ENCODE results near the gene GPRIN1.

DNA sequence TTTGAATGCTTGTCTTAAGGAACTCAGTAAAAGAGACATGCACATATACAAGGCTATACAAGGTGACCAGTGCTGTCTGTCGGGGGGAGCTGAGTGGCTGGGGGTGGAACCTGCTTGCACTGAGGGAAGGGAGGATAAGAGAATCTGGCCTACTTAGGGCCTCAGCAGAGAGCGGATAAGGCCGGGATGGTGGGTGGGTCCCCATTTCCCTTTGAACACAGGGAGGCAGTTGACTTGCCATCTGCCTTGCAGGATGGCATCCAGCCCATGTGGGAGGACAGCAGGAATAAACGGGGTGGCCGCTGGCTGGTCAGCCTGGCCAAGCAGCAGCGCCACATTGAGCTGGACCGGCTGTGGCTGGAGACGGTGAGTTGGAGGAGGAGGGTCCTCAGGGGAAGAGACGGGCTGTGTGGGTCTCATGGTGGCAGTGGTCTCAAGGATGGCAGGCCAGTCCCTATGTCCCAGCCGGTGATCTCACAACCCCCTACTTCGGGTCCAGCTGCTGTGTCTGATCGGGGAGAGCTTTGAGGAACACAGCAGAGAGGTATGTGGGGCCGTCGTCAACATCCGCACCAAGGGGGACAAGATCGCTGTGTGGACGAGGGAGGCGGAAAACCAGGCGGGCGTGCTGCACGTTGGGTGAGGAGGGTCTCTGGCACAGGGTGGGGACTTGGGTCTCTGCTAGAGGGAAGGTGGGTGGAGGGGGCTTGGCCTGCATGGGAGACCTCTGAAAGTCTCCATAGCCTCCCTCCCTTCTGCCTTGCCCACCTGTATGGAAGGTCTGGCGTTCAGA, 35.1 kb upstream of the GPRIN1 start:
- TF ChIP-seq, protein P1, sequence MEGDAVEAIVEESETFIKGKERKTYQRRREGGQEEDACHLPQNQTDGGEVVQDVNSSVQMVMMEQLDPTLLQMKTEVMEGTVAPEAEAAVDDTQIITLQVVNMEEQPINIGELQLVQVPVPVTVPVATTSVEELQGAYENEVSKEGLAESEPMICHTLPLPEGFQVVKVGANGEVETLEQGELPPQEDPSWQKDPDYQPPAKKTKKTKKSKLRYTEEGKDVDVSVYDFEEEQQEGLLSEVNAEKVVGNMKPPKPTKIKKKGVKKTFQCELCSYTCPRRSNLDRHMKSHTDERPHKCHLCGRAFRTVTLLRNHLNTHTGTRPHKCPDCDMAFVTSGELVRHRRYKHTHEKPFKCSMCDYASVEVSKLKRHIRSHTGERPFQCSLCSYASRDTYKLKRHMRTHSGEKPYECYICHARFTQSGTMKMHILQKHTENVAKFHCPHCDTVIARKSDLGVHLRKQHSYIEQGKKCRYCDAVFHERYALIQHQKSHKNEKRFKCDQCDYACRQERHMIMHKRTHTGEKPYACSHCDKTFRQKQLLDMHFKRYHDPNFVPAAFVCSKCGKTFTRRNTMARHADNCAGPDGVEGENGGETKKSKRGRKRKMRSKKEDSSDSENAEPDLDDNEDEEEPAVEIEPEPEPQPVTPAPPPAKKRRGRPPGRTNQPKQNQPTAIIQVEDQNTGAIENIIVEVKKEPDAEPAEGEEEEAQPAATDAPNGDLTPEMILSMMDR (IDR thresholded peaks at IDR 0.05; ENCODE audit: low read depth, low read length, poor library complexity, severe bottlenecking): no peak
- TF ChIP-seq EZH2phosphoT487 (IDR thresholded peaks at IDR 0.05; ENCODE audit: borderline replicate concordance, low read length): no peak

All from DOHH2 (cell line).